DOHH2 (cell line): ENCODE data around the gene ADI1.

Source experiments
- EZH2phosphoT487 ChIP-seq: fragments of 200-600 bp; sonication (generic); IDR thresholded peaks from 2 replicates; pipeline ENCODE4 v1.6.1; 2017; ENCODE audit warnings: borderline replicate concordance, mild to moderate bottlenecking, antibody characterized with exemption, low read length, moderate library complexity, mixed read lengths
- TF ChIP-seq, protein P1 (sequence below): fragments of 200-600 bp; sonication (generic); IDR thresholded peaks from one replicate; pipeline ENCODE4 v1.5.1; 2014; ENCODE audit warnings: antibody characterized with exemption, mild to moderate bottlenecking, low read depth, low read length; ENCODE audit not compliant: poor library complexity, severe bottlenecking

DNA sequence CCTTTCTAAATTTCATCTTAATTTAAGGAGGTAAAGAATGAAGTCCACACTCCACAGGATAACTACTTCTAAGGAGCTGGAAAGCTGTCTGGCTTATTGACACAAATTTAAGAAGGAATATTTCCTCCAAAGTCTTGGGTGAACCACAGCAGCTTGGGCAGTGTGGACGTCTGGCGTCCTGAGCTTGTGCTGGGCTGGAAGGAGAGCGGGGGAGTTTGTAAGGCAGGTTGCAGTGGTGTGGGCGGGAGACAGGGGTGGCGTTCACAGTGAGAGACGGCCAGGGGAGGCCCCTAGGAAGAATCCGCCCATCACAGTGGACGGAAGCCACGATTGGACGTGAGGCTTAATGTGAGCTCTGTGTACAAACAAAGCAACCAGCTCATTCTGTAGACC lies 25.7 kb downstream of the ADI1 start:
- TF ChIP-seq, protein P1, sequence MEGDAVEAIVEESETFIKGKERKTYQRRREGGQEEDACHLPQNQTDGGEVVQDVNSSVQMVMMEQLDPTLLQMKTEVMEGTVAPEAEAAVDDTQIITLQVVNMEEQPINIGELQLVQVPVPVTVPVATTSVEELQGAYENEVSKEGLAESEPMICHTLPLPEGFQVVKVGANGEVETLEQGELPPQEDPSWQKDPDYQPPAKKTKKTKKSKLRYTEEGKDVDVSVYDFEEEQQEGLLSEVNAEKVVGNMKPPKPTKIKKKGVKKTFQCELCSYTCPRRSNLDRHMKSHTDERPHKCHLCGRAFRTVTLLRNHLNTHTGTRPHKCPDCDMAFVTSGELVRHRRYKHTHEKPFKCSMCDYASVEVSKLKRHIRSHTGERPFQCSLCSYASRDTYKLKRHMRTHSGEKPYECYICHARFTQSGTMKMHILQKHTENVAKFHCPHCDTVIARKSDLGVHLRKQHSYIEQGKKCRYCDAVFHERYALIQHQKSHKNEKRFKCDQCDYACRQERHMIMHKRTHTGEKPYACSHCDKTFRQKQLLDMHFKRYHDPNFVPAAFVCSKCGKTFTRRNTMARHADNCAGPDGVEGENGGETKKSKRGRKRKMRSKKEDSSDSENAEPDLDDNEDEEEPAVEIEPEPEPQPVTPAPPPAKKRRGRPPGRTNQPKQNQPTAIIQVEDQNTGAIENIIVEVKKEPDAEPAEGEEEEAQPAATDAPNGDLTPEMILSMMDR, result no peak
- no peak for TF ChIP-seq EZH2phosphoT487
